Body of pancreas (tissue), 4 donors: Measurements from ENCODE around the gene DNAH8. TPM values are rescaled to one million over a fixed set of nuclear protein-coding genes. Genes with fewer than 3 reads are reported as not detected.
A peak's percentile ranks its signal among the peaks of the same experiment; 100 is the strongest.

Source experiments
- ATAC-seq: fragments of 150-250 bp; one replicate; pipeline ENCODE4 v1.9.1; 2016
- DNase-seq, 4 donors: peaks; one replicate each; pipeline ENCODE4 v3.0.0-alpha.2; 2019
- H3K27ac ChIP-seq, 4 donors: fragments of 200-600 bp; sonication (generic); 1 replicate in 3 of 4; 2 replicates in 1 of 4; pipeline versions ENCODE4 v1.5.1 to v1.6.1; 2016 to 2019; ENCODE audit warnings: mild to moderate bottlenecking in 1 of 4, mixed read lengths in 1 of 4, moderate library complexity in 1 of 4
- H3K27me3 ChIP-seq, 2 donors: fragments of 200-600 bp; sonication (generic); one replicate each; pipeline ENCODE4 v1.6.0; 2016; ENCODE audit warnings: mild to moderate bottlenecking in 1 of 2
- H3K36me3 ChIP-seq, 2 donors: fragments of 200-600 bp; sonication (generic); replicated peaks in 1 of 2; 2 replicates each; pipeline ENCODE4 v1.5.1; 2016; ENCODE audit warnings: low read depth in 2 of 2; ENCODE audit not compliant: insufficient read depth in 1 of 2
- H3K4me1 ChIP-seq: fragments of 200-600 bp; sonication (generic); one replicate; pipeline ENCODE4 v1.6.0; 2016
- H3K4me3 ChIP-seq, 2 donors: fragments of 200-600 bp; sonication (generic); 1 replicate in 1 of 2; 2 replicates in 1 of 2; pipeline ENCODE4 v1.5.1; 2016 to 2019
- H3K9me3 ChIP-seq, 3 donors: fragments of 200-600 bp; sonication (generic); 1 replicate in 2 of 3; 2 replicates in 1 of 3; pipeline ENCODE4 v1.5.1; 2016
- CTCF ChIP-seq, 7 experiments: fragments of 450-650 bp in 4 of 7; fragments of 200-600 bp in 3 of 7; sonication (generic) in 3 of 7; IDR thresholded peaks; one replicate each; pipeline ENCODE4 v1.5.1; 2016 to 2019; ENCODE audit warnings: antibody characterized with exemption in 7 of 7
- POLR2A ChIP-seq, 3 donors: fragments of 450-650 bp; IDR thresholded peaks; one replicate each; pipeline ENCODE4 v1.6.1; 2016; ENCODE audit warnings: antibody characterized with exemption in 3 of 3, mild to moderate bottlenecking in 2 of 3
- WGBS, 2 donors: methylation state at CpG; one replicate each; pipeline ENCODE4 v1.1.5; 2017; 5-methylcytosine and 5-hydroxymethylcytosine counted together
- intact Hi-C: fragments of 100-400 bp; cut with DNase I; formaldehyde crosslinking; loops from one replicate; pipeline ENCODE4 v1.15.1; 2023
- total RNA-seq, 2 donors: library from RNA; depleted of rRNA; stranded (reverse); fragments of >200 nt; gene quantifications; one replicate each; pipeline ENCODE4 v1.1.0, GENCODE V29; 2016

DNAH8 gene
- total RNA-seq: not detected

- Histone ChIP-seq H3K4me3 (no peak within 1 kb of the TSS), H3K27me3 (no peaks in the 10 kb centered on the region)
Measured at GRCh38 chr6:38715016-38715689, at the start of gene DNAH8. DNAH8 (plus strand) TSS chr6:38715311; CDS start chr6:38722810, 7,499 bp downstream.

GRCh38 chr6:38671885-38672467, 43.1 kb upstream of the DNAH8 start:
- Histone ChIP-seq H3K4me3 (no peak overlapping the region), H3K27ac (no peak overlapping the region), H3K27me3 (no peaks in the 10 kb centered on the region), H3K36me3 (no peaks in the 10 kb centered on the region), H3K4me1 (peaks cover 9% of the 10 kb centered on the region), H3K9me3 (no peaks in the 10 kb centered on the region)
- DNase-seq: peak in 2 of 4 donors; percentile 15 to 34
- TF ChIP-seq POLR2A (IDR thresholded peaks at IDR 0.05): no peak
- peak; percentile 26 to 62 (median 54) for TF ChIP-seq CTCF (IDR thresholded peaks at IDR 0.05)
- ATAC-seq: peak; percentile 60
- intact Hi-C loops: no loop called here
- 9 to 11% methylated on average over 2 of the region's 2 CpGs for WGBS, 2 donors

More at GRCh38 chr6:38715016-38715689, at the start of gene DNAH8:
- DNase-seq: no peak
- no peak for TF ChIP-seq POLR2A (IDR thresholded peaks at IDR 0.05)
- no peak for TF ChIP-seq CTCF (IDR thresholded peaks at IDR 0.05)
- 5 to 15% methylated on average over 14 to 44 of the region's 44 CpGs for WGBS, 2 donors
- H3K36me3 ChIP-seq: no peaks in the 10 kb centered on the region
- no peak within 1 kb of the TSS for H3K27ac ChIP-seq
- no peaks in the 10 kb centered on the region for H3K9me3 ChIP-seq
- intact Hi-C loops: no loop called here
- no peak for ATAC-seq
- peaks cover 6% of the 10 kb centered on the region for H3K4me1 ChIP-seq

DNA sequence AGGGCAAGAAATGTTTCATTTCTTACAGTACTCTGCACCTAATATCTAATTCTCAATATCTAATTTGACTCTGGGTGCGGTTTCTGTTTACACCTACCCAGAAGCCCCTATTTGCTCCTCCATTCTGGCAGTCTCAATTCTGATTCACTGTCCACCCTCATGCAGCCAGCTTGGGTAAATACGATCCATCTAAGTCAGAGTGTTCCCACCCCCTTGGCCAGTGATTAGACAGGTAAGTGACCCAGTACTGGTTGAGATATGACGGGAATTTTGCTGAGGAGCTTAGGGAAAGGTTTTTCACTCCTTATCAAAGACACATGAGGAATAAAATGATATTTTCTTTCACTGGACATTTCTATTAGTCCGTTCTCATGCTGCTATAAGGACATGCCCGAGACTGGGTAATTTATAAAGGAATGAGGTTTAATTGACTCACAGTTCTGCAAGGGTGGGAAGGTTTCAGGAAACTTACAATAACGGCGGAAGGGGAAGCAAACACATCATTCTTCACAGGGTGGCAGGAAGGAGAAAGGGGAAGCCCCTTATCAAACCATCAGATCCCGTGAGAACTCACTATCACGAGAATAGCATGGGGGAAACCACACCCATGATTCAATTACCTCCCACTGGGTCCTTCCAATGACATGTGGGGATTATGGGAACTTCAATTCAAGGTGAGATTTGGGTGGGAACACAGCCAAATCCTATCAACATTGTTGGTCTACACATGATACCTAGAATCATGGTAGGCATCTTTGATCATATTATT, 41.5 kb upstream of the DNAH8 start:
- H3K27me3 ChIP-seq: no peaks in the 10 kb centered on the region
- H3K4me1 ChIP-seq: peaks cover 14% of the 10 kb centered on the region
- DNase-seq (peak in 2 of 4 donors; percentile 14 to 18), ATAC-seq (no peak)
- no peaks in the 10 kb centered on the region for H3K9me3 ChIP-seq
- 13 to 14% methylated on average over 9 of the region's 9 CpGs for WGBS, 2 donors
- intact Hi-C loops: no loop called here
- H3K36me3 ChIP-seq: no peaks in the 10 kb centered on the region
- TF ChIP-seq POLR2A (IDR thresholded peaks at IDR 0.05) (no peak), CTCF (IDR thresholded peaks at IDR 0.05) (no peak)
- H3K4me3 ChIP-seq: no peak overlapping the region
- H3K27ac ChIP-seq: no peak overlapping the region

DNA sequence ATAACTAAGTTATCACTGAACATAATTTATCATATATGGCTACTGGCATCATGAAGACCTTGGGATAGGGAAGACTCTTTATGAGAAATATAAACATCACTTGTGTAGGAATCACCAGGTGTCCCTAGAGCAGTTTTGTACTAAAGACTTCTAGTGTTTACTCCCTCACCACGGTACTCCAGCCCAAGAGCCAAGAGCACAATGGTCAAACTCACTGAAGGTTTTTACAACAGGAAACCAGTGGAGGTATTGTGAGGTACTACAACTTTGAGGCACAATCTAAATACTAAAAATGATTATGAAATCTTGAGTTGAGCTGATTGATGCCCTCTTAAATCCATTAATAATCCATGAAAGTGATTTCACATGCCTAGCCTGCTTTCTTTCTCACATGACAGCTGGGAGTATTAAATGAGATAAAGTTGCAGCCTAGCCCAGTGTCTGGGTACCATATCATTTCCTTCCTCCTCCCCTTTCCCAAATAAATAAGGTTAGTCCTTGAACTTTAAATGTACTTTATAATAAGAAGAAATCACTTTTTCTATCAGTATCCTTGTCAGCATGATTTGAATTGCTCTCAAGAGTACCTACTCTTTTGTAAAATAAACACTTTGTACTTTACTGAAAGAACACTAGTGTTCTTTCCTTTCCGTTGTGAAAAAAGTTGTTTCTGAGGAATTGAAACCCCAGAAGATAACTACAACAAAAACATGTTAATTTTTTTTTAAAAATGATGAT, 38.7 kb upstream of the DNAH8 start:
- H3K27me3 ChIP-seq: no peaks in the 10 kb centered on the region
- intact Hi-C loops: no loop called here
- H3K4me1 ChIP-seq: peaks cover 14% of the 10 kb centered on the region
- no peak for TF ChIP-seq POLR2A (IDR thresholded peaks at IDR 0.05)
- no peak for TF ChIP-seq CTCF (IDR thresholded peaks at IDR 0.05)
- H3K27ac ChIP-seq: peak overlapping the region in 3 of 4 donors; percentile 0 to 16 (median 15)
- H3K36me3 ChIP-seq: no peaks in the 10 kb centered on the region
- no peak overlapping the region for H3K4me3 ChIP-seq
- ATAC-seq: no peak
- WGBS, 2 donors: 24 to 27% methylated on average over 2 of the region's 2 CpGs
- no peak for DNase-seq
- no peaks in the 10 kb centered on the region for H3K9me3 ChIP-seq
